ENCODE data around the gene MBTD1.

The MBTD1 gene

DNA sequence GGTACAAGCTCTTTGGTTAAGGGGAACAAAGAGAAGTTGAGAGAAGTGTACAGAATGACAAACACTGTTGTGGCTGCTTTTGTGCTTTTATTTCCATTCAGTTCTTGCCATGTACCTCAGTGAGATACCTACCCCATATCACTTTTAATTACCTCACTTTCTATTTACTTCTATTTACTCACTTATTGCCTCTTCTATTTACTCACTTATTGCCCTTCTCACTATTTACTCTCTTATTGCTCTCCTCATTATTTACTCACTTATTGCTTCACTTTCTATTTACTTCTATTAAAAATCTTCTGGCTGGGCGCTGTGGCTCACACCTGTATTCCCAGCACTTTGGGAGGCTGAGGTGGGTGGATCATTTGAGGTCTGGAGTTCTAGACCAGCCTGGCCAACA, 41.9 kb downstream of the MBTD1 start:
- H3K36me3 ChIP-seq (ENCODE audit: insufficient read depth, insufficient read length, low read length): peaks cover 59% of the 10 kb centered on the region
- no peak for DNase-seq (ENCODE audit: low read depth, low spot score)
- TF ChIP-seq ZNF274 (IDR thresholded peaks at IDR 0.05; ENCODE audit: low read depth, low read length): no peak
- no peak for TF ChIP-seq SUZ12 (IDR thresholded peaks at IDR 0.05; ENCODE audit: extremely low read depth, insufficient read depth, insufficient read length)

DNA sequence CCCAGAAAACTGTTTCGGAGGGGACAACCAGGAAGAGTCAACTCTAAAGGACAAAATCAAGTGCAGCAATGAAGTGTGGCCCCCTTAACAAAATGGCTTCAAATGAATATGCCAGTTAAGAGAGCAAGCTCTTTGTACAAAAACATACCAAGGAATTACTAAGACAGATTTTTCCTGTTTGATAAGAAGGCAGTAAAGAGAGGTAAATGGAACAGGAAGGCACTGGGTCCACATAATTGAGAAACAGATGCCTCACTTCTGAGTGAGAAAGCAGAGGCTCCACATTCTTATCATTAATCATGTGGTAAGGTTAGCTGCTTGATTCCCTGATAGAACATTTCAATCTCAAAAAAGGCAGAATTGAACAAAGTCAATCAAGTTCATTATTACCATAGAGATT, 44.9 kb downstream of the MBTD1 start:
- no peak overlapping the region for H3K9ac ChIP-seq (ENCODE audit: insufficient read length, low read depth)
- no peaks in the 10 kb centered on the region for H3K4me1 ChIP-seq (ENCODE audit: insufficient read depth, insufficient read length)
- no peak for DNase-seq (ENCODE audit: low read depth, low spot score)
- no peak overlapping the region for H3K4me3 ChIP-seq (ENCODE audit: insufficient read length, low read depth)
- TF ChIP-seq ZNF274 (IDR thresholded peaks at IDR 0.05; ENCODE audit: low read depth, low read length): no peak
- no peak for TF ChIP-seq YY1 (IDR thresholded peaks at IDR 0.05; ENCODE audit: insufficient read depth, insufficient read length)
- no peak for TF ChIP-seq SUZ12 (IDR thresholded peaks at IDR 0.05; ENCODE audit: extremely low read depth, insufficient read depth, insufficient read length)
- H3K27me3 ChIP-seq (ENCODE audit: insufficient read depth, insufficient read length): no peaks in the 10 kb centered on the region
- H3K36me3 ChIP-seq (ENCODE audit: insufficient read depth, insufficient read length, low read length): peaks cover 54% of the 10 kb centered on the region
- no peaks in the 10 kb centered on the region for H3K9me3 ChIP-seq (ENCODE audit: insufficient read depth, low read length)

More for the DNA sequence above, 41.9 kb downstream of the MBTD1 start:
- Histone ChIP-seq H3K4me1 (ENCODE audit: insufficient read depth, insufficient read length) (no peaks in the 10 kb centered on the region), H3K9ac (ENCODE audit: insufficient read length, low read depth) (no peak overlapping the region), H3K4me3 (ENCODE audit: insufficient read length, low read depth) (no peak overlapping the region), H3K9me3 (ENCODE audit: insufficient read depth, low read length) (no peaks in the 10 kb centered on the region), H3K27me3 (ENCODE audit: insufficient read depth, insufficient read length) (no peaks in the 10 kb centered on the region)

DNA sequence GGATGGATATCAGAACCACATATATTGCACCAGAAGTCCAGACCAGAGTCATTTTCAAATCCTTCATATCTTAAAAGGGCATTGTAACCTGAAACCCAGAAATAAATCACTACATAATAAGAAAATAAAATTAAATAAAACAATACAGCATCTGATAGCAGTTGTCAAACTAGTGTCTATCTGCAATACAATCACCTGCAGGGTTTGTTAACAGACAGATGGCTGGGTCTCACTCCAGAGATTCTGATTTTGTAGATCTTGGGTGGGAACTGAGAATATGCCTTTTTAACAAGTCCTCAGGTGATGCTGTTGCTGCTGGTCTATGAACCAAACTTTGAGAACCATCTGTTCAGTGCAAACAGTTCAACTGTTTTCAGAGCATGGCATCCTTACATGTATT, 56.0 kb downstream of the MBTD1 start:
- DNase-seq (ENCODE audit: low read depth, low spot score): no peak
- H3K4me3 ChIP-seq (ENCODE audit: insufficient read length, low read depth): no peak overlapping the region
- H3K4me1 ChIP-seq (ENCODE audit: insufficient read depth, insufficient read length): no peaks in the 10 kb centered on the region
- no peak overlapping the region for H3K9ac ChIP-seq (ENCODE audit: insufficient read length, low read depth)
- peaks cover 88% of the 10 kb centered on the region for H3K36me3 ChIP-seq (ENCODE audit: insufficient read depth, insufficient read length, low read length)
- no peaks in the 10 kb centered on the region for H3K9me3 ChIP-seq (ENCODE audit: insufficient read depth, low read length)
- no peaks in the 10 kb centered on the region for H3K27me3 ChIP-seq (ENCODE audit: insufficient read depth, insufficient read length)
- no peak for TF ChIP-seq ZNF274 (IDR thresholded peaks at IDR 0.05; ENCODE audit: low read depth, low read length)

DNA sequence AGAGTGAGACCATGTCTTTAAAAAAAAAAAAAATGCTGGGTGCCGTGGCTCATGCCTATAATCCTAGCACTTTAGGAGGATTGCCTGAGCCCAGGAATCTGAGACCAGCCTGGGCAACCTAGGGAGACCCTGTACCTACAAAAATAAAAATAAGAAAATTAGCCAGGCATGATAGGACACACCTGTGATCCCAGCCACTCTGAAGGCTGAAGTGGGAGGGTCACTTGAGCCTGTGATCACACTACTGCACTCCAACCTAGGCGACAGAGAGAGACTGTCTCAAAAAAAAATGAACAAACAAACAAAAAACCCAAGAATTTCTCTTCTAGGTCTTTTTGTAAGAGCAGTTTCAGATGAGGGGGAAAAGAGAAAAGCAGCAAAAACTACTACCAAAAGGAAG, 59.0 kb downstream of the MBTD1 start:
- no peaks in the 10 kb centered on the region for H3K27me3 ChIP-seq (ENCODE audit: insufficient read depth, insufficient read length)
- TF ChIP-seq ZNF274 (IDR thresholded peaks at IDR 0.05; ENCODE audit: low read depth, low read length) (no peak), SUZ12 (IDR thresholded peaks at IDR 0.05; ENCODE audit: extremely low read depth, insufficient read depth, insufficient read length) (no peak), YY1 (IDR thresholded peaks at IDR 0.05; ENCODE audit: insufficient read depth, insufficient read length) (no peak)
- peaks cover 83% of the 10 kb centered on the region for H3K36me3 ChIP-seq (ENCODE audit: insufficient read depth, insufficient read length, low read length)
- H3K4me3 ChIP-seq (ENCODE audit: insufficient read length, low read depth): no peak overlapping the region
- no peak for DNase-seq (ENCODE audit: low read depth, low spot score)
- H3K9ac ChIP-seq (ENCODE audit: insufficient read length, low read depth): no peak overlapping the region
- no peaks in the 10 kb centered on the region for H3K9me3 ChIP-seq (ENCODE audit: insufficient read depth, low read length)
- no peaks in the 10 kb centered on the region for H3K4me1 ChIP-seq (ENCODE audit: insufficient read depth, insufficient read length)

DNA sequence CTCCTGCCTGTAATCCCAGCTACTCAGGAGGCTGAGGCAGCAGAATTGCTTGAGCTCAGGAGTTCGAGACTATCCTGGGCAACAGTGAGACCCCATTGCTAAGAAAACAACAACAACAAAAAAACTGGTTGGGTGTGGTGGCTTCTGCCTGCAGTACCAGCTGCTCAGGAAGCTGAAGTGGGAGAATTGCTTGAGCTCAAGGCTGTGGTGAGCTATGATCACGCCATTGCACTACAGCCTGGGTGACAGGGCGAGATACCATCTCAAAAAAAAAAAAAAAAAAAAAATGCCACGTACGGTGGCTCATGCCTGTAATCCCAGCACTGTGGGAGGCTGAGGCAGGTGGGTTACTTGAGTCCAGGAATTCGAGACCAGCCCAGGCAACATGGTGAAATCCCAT, 59.6 kb downstream of the MBTD1 start:
- peaks cover 83% of the 10 kb centered on the region for H3K36me3 ChIP-seq (ENCODE audit: insufficient read depth, insufficient read length, low read length)
- no peak overlapping the region for H3K4me3 ChIP-seq (ENCODE audit: insufficient read length, low read depth)
- no peak overlapping the region for H3K9ac ChIP-seq (ENCODE audit: insufficient read length, low read depth)
- DNase-seq (ENCODE audit: low read depth, low spot score): no peak
- no peaks in the 10 kb centered on the region for H3K4me1 ChIP-seq (ENCODE audit: insufficient read depth, insufficient read length)
- TF ChIP-seq YY1 (IDR thresholded peaks at IDR 0.05; ENCODE audit: insufficient read depth, insufficient read length) (no peak), ZNF274 (IDR thresholded peaks at IDR 0.05; ENCODE audit: low read depth, low read length) (no peak), SUZ12 (IDR thresholded peaks at IDR 0.05; ENCODE audit: extremely low read depth, insufficient read depth, insufficient read length) (no peak)
- H3K9me3 ChIP-seq (ENCODE audit: insufficient read depth, low read length): no peaks in the 10 kb centered on the region
- H3K27me3 ChIP-seq (ENCODE audit: insufficient read depth, insufficient read length): no peaks in the 10 kb centered on the region

DNA sequence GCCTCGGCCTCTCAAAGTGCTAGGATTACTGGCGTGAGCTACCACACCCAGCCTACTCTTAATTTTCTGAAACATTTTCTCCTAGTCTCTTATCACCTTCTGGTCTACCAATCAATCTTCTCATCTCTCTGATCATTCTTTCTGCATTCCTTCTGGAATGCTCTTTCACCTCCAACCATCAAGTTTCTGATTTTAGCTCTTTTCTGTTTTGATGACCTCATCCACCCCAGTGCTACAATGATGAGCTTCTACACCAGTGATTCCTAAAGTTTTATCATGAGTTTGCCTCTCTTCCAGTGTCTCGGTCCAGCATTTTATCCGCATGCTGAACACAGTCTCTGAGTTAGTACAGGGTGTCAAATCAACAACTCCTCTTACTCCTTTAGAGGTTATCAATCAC, 62.1 kb downstream of the MBTD1 start:
- Histone ChIP-seq H3K4me3 (ENCODE audit: insufficient read length, low read depth) (no peak overlapping the region), H3K9me3 (ENCODE audit: insufficient read depth, low read length) (no peaks in the 10 kb centered on the region), H3K36me3 (ENCODE audit: insufficient read depth, insufficient read length, low read length) (peaks cover 84% of the 10 kb centered on the region), H3K27me3 (ENCODE audit: insufficient read depth, insufficient read length) (no peaks in the 10 kb centered on the region), H3K4me1 (ENCODE audit: insufficient read depth, insufficient read length) (no peaks in the 10 kb centered on the region), H3K9ac (ENCODE audit: insufficient read length, low read depth) (no peak overlapping the region)
- no peak for TF ChIP-seq YY1 (IDR thresholded peaks at IDR 0.05; ENCODE audit: insufficient read depth, insufficient read length)
- TF ChIP-seq SUZ12 (IDR thresholded peaks at IDR 0.05; ENCODE audit: extremely low read depth, insufficient read depth, insufficient read length): no peak
- TF ChIP-seq ZNF274 (IDR thresholded peaks at IDR 0.05; ENCODE audit: low read depth, low read length): no peak
- no peak for DNase-seq (ENCODE audit: low read depth, low spot score)

DNA sequence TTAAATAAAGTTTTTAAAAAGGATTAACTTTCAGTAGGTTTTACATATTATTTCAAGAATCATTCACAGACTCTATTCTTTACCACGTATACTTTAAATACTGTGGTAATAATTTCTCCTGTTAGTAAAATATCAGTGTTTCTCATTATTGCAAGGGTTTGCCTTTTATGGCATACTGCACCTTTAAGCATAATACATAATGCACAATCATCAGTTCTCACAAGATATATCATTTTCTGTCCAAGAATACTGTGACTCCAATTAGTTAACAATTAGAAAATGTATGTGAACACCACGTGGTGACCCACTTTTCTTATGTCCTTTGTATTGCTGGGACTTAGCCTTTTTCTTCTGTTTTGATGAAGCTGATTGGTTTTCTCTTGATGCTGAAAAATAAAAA, 68.0 kb downstream of the MBTD1 start:
- no peak for TF ChIP-seq ZNF274 (IDR thresholded peaks at IDR 0.05; ENCODE audit: low read depth, low read length)
- no peak for TF ChIP-seq YY1 (IDR thresholded peaks at IDR 0.05; ENCODE audit: insufficient read depth, insufficient read length)
- no peak for TF ChIP-seq SUZ12 (IDR thresholded peaks at IDR 0.05; ENCODE audit: extremely low read depth, insufficient read depth, insufficient read length)

DNA sequence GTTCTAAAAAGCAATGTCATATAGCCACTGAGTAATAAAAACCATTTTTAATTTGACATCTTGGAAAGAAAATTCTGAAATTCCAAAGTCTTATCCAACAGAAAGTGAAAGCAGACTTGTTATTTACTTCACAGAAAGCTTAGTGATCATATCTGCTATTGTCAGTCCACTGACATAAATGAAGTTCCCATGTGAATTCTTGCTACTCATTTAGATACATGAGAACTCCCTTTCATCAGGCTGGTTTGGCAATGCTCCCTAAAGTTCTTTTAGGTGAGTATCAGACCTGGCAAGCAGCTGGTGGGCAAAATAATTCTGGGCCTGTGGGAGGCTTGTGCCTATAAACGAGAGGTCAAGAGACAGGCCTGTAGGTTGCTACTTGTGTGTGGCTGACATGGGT, 70.2 kb downstream of the MBTD1 start:
- H3K9ac ChIP-seq (ENCODE audit: insufficient read length, low read depth): no peak overlapping the region
- no peaks in the 10 kb centered on the region for H3K27me3 ChIP-seq (ENCODE audit: insufficient read depth, insufficient read length)
- peaks cover 3% of the 10 kb centered on the region for H3K4me1 ChIP-seq (ENCODE audit: insufficient read depth, insufficient read length)
- TF ChIP-seq SUZ12 (IDR thresholded peaks at IDR 0.05; ENCODE audit: extremely low read depth, insufficient read depth, insufficient read length) (no peak), ZNF274 (IDR thresholded peaks at IDR 0.05; ENCODE audit: low read depth, low read length) (no peak), YY1 (IDR thresholded peaks at IDR 0.05; ENCODE audit: insufficient read depth, insufficient read length) (no peak)
- H3K9me3 ChIP-seq (ENCODE audit: insufficient read depth, low read length): no peaks in the 10 kb centered on the region
- H3K4me3 ChIP-seq (ENCODE audit: insufficient read length, low read depth): no peak overlapping the region
- H3K36me3 ChIP-seq (ENCODE audit: insufficient read depth, insufficient read length, low read length): peaks cover 70% of the 10 kb centered on the region
- DNase-seq (ENCODE audit: low read depth, low spot score): no peak

More for the DNA sequence above, 68.0 kb downstream of the MBTD1 start:
- Histone ChIP-seq H3K36me3 (ENCODE audit: insufficient read depth, insufficient read length, low read length) (peaks cover 77% of the 10 kb centered on the region), H3K27me3 (ENCODE audit: insufficient read depth, insufficient read length) (no peaks in the 10 kb centered on the region), H3K9me3 (ENCODE audit: insufficient read depth, low read length) (no peaks in the 10 kb centered on the region), H3K4me1 (ENCODE audit: insufficient read depth, insufficient read length) (no peaks in the 10 kb centered on the region), H3K9ac (ENCODE audit: insufficient read length, low read depth) (no peak overlapping the region), H3K4me3 (ENCODE audit: insufficient read length, low read depth) (no peak overlapping the region)
- DNase-seq (ENCODE audit: low read depth, low spot score): no peak

Measured in NT2/D1 (cell line).